ENCODE results near the gene LAYN. TPM values are rescaled to one million over a fixed set of nuclear protein-coding genes. Genes with fewer than 3 reads are reported as not detected.

Gene LAYN
- total RNA-seq, 4 donors from 2014 or later = 36.4 to 64.5 (median 49.3) TPM

- WGBS, 2 donors = 86 to 87% methylated on average over 3 of the region's 3 CpGs
- TF ChIP-seq CTCF (IDR thresholded peaks at IDR 0.05) = no peak
- no peak for TF ChIP-seq POLR2A (IDR thresholded peaks at IDR 0.05)
- Histone ChIP-seq H3K27me3 (no peaks in the 10 kb centered on the region), H3K27ac (no peak overlapping the region), H3K4me1 (no peaks in the 10 kb centered on the region), H3K4me3 (replicated peaks in 1 of 3) (no peak overlapping the region), H3K36me3 (no peaks in the 10 kb centered on the region), H3K9me3 (no peaks in the 10 kb centered on the region)
- intact Hi-C loops (cut with DNase I) = no loop called here
- no peak for DNase-seq
These were observed 10.4 kb upstream of the LAYN start for GRCh38 chr11:111530091-111530490.

DNA sequence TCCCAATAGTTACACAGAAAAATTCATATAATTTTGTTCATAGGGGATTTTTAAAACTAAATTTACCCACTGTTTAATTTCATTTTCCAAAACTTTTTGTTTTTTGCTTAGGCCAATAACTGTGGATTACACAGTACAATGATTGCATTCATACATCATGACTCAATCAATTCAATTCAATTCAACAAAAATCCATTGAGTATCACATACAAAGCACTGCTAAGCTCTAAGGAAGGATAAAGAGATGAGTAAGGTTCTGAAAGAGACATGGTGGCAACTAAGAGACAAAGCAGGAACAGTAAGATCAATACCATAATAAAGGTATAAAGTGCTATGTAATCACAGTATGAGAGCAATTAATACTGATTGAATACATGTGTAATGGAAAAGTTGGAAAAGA, 9.4 kb upstream of the LAYN start:
- H3K27me3 ChIP-seq = no peaks in the 10 kb centered on the region

GRCh38 chr11:111531687-111532364, 8.7 kb upstream of the LAYN start:
- 80% methylated on average over 9 of the region's 9 CpGs for WGBS, 2 donors
- intact Hi-C loops (cut with DNase I) = no loop called here
- H3K4me3 ChIP-seq (replicated peaks in 1 of 3) = no peak overlapping the region
- H3K27me3 ChIP-seq = no peaks in the 10 kb centered on the region
- no peak for TF ChIP-seq CTCF (IDR thresholded peaks at IDR 0.05)
- TF ChIP-seq POLR2A (IDR thresholded peaks at IDR 0.05) = no peak
- H3K4me1 ChIP-seq = no peaks in the 10 kb centered on the region
- no peak for DNase-seq
- no peaks in the 10 kb centered on the region for H3K9me3 ChIP-seq
- no peaks in the 10 kb centered on the region for H3K36me3 ChIP-seq
- no peak overlapping the region for H3K27ac ChIP-seq

More for the DNA sequence above, 9.4 kb upstream of the LAYN start:
- H3K9me3 ChIP-seq = no peaks in the 10 kb centered on the region
- no peak overlapping the region for H3K4me3 ChIP-seq (replicated peaks in 1 of 3)
- no peak overlapping the region for H3K27ac ChIP-seq
- TF ChIP-seq POLR2A (IDR thresholded peaks at IDR 0.05) = no peak
- DNase-seq = no peak
- H3K36me3 ChIP-seq = no peaks in the 10 kb centered on the region
- H3K4me1 ChIP-seq = no peaks in the 10 kb centered on the region
- intact Hi-C loops (cut with DNase I) = no loop called here

DNA sequence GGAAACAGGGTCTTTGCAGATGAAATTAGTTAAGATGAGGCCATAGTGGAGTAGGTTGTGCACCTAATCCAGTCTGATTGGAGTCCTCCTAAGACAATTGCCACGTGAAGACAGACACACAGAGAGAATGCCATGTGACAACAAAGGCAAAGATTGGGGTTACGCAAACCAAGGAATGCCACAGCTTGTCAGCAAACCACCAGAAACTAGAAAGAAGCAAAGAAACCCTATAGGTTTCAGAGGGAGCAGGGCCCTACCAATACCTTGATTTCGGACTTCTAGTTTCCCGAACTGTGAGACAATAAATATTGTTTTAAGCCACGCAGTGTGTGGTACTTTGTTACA, 8.2 kb upstream of the LAYN start:
- Histone ChIP-seq H3K4me1 (no peaks in the 10 kb centered on the region), H3K36me3 (no peaks in the 10 kb centered on the region), H3K4me3 (replicated peaks in 1 of 3) (no peak overlapping the region), H3K9me3 (no peaks in the 10 kb centered on the region), H3K27me3 (no peaks in the 10 kb centered on the region), H3K27ac (no peak overlapping the region)
- 82 to 85% methylated on average over 5 of the region's 5 CpGs for WGBS, 2 donors
- intact Hi-C loops (cut with DNase I) = no loop called here
- no peak for DNase-seq
- TF ChIP-seq POLR2A (IDR thresholded peaks at IDR 0.05) (no peak), CTCF (IDR thresholded peaks at IDR 0.05) (no peak)

DNA sequence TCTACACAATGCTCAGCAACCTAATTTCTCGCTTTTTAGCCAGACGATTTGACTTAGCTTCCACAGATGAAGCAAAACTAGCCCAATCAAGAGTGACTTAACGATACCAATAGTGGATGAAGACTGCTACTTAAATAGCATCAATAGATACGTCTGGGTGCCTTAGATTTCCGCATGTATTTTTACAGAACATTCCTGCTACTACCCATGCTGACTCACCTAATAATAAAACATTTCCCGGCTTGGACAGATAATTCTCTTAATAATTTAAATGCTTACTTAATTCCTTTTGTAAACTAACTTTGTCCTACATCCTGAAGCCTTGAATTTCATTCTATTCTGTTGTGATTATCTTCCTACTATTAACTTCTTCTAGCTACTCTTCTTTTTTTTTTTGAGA, 5.2 kb upstream of the LAYN start:
- Histone ChIP-seq H3K27me3 (no peaks in the 10 kb centered on the region), H3K27ac (no peak overlapping the region), H3K4me1 (peaks cover 7 to 14% of the 10 kb centered on the region in 2 donors), H3K9me3 (no peaks in the 10 kb centered on the region), H3K4me3 (replicated peaks in 1 of 3) (no peak overlapping the region), H3K36me3 (no peaks in the 10 kb centered on the region)
- WGBS, 2 donors = 86 to 91% methylated on average over 6 of the region's 6 CpGs
- no peak for DNase-seq
- intact Hi-C loops (cut with DNase I) = no loop called here
- TF ChIP-seq POLR2A (IDR thresholded peaks at IDR 0.05) = no peak
- no peak for TF ChIP-seq CTCF (IDR thresholded peaks at IDR 0.05)
